Measurements from ENCODE around the gene RIMS4. TPM values are rescaled to one million over a fixed set of nuclear protein-coding genes. Genes with fewer than 3 reads are reported as not detected.

Gene RIMS4
- polyA plus RNA-seq, 1 experiment, result not detected

GRCh38 chr20:44762466-44763140, 47.7 kb downstream of the RIMS4 start:
- DNase-seq (ENCODE audit: low read depth, low spot score), result no peak
- H3K27me3 ChIP-seq (ENCODE audit: control insufficient read depth, insufficient read depth, low read length), result peaks cover 29% of the 10 kb centered on the region
- no peak overlapping the region for H3K27ac ChIP-seq (ENCODE audit: low read depth, low read length)
- H3K9me3 ChIP-seq (ENCODE audit: control insufficient read depth, insufficient read depth, low read length), result no peaks in the 10 kb centered on the region
- H3K4me3 ChIP-seq (ENCODE audit: low read depth, low read length), result no peak overlapping the region
- ChIA-PET POLR2A (no interaction called here), CTCF (interaction anchor here (2.5 kb wide), 1 partner anchor 15 kb away, joined by 8 read pairs; no protein-coding TSS in a partner anchor)
- TF ChIP-seq, protein P1, sequence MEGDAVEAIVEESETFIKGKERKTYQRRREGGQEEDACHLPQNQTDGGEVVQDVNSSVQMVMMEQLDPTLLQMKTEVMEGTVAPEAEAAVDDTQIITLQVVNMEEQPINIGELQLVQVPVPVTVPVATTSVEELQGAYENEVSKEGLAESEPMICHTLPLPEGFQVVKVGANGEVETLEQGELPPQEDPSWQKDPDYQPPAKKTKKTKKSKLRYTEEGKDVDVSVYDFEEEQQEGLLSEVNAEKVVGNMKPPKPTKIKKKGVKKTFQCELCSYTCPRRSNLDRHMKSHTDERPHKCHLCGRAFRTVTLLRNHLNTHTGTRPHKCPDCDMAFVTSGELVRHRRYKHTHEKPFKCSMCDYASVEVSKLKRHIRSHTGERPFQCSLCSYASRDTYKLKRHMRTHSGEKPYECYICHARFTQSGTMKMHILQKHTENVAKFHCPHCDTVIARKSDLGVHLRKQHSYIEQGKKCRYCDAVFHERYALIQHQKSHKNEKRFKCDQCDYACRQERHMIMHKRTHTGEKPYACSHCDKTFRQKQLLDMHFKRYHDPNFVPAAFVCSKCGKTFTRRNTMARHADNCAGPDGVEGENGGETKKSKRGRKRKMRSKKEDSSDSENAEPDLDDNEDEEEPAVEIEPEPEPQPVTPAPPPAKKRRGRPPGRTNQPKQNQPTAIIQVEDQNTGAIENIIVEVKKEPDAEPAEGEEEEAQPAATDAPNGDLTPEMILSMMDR (IDR thresholded peaks at IDR 0.05; ENCODE audit: low read depth, low read length), result no peak

GRCh38 chr20:44761423-44761822, 48.9 kb downstream of the RIMS4 start:
- DNase-seq (ENCODE audit: low read depth, low spot score), result no peak
- CTCF ChIA-PET, result no interaction called here

DNA sequence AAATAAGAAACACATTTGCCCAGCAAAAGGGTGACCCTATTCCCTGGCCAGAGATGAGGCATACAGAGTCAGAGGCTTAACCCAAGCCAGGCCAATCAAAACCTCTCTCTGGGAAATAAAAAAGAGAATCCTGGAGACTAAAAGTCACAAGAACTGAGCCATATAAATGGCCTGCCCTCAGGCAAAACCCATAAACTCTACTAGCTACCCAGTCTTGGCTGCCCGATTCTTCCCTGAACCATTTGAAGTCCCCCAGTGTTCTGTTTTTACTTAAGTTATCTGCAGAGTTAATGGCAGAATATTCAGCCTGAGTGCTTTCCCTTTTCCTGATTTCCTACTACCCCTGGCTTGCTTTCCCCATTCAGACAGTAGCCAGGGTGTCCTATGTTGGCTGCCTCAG, 50.8 kb downstream of the RIMS4 start:
- Histone ChIP-seq H3K9me3 (ENCODE audit: control insufficient read depth, insufficient read depth, low read length) (no peaks in the 10 kb centered on the region), H3K27me3 (ENCODE audit: control insufficient read depth, insufficient read depth, low read length) (peaks cover 28% of the 10 kb centered on the region), H3K27ac (ENCODE audit: low read depth, low read length) (no peak overlapping the region), H3K4me3 (ENCODE audit: low read depth, low read length) (no peak overlapping the region)
- ChIA-PET POLR2A (no interaction called here), CTCF (interaction anchor here (1.1 kb wide), 1 partner anchor 12 kb away, joined by 3 read pairs; no protein-coding TSS in a partner anchor)
- TF ChIP-seq, protein P1 (IDR thresholded peaks at IDR 0.05; ENCODE audit: low read depth, low read length), result no peak
- no peak for DNase-seq (ENCODE audit: low read depth, low spot score)

More at GRCh38 chr20:44761423-44761822, 48.9 kb downstream of the RIMS4 start:
- POLR2A ChIA-PET, result no interaction called here
- H3K27me3 ChIP-seq (ENCODE audit: control insufficient read depth, insufficient read depth, low read length), result peaks cover 26% of the 10 kb centered on the region
- no peaks in the 10 kb centered on the region for H3K9me3 ChIP-seq (ENCODE audit: control insufficient read depth, insufficient read depth, low read length)
- no peak overlapping the region for H3K4me3 ChIP-seq (ENCODE audit: low read depth, low read length)
- H3K27ac ChIP-seq (ENCODE audit: low read depth, low read length), result no peak overlapping the region
- TF ChIP-seq, protein P1 (IDR thresholded peaks at IDR 0.05; ENCODE audit: low read depth, low read length), result no peak

- H3K4me3 ChIP-seq (ENCODE audit: low read depth, low read length), result no peak overlapping the region
- no peak overlapping the region for H3K27ac ChIP-seq (ENCODE audit: low read depth, low read length)
- POLR2A ChIA-PET, result no interaction called here
- no peaks in the 10 kb centered on the region for H3K9me3 ChIP-seq (ENCODE audit: control insufficient read depth, insufficient read depth, low read length)
- CTCF ChIA-PET, result interaction anchor here (3.2 kb wide), 1 partner anchor 11 kb away, joined by 11 read pairs; no protein-coding TSS in a partner anchor
- peaks cover 25% of the 10 kb centered on the region for H3K27me3 ChIP-seq (ENCODE audit: control insufficient read depth, insufficient read depth, low read length)
- TF ChIP-seq, protein P1 (IDR thresholded peaks at IDR 0.05; ENCODE audit: low read depth, low read length), result no peak
- no peak for DNase-seq (ENCODE audit: low read depth, low spot score)
Measured at GRCh38 chr20:44758247-44759101, 51.9 kb downstream of the RIMS4 start.
